OCI-LY3 (cell line): ENCODE measurements around the gene FSTL3.
A peak's percentile ranks its signal among the peaks of the same experiment; 100 is the strongest.

Experiments used
- H2AFZ ChIP-seq: fragments of 200-600, 300-600 bp; shearing (Covaris generic); 2 replicates; pipeline ENCODE4 v1.6.0; 2014; ENCODE audit warnings: antibody characterized with exemption, low read depth, low read length
- H3K27ac ChIP-seq: fragments of 200-600, 300-600 bp; sonication (generic); 2 replicates; pipeline ENCODE4 v1.5.1; 2014; ENCODE audit warnings: mild to moderate bottlenecking, low read length, moderate library complexity, mixed read lengths
- H3K27me3 ChIP-seq: fragments of 200-600, 300-600 bp; sonication (generic); 2 replicates; pipeline ENCODE4 v1.6.1; 2014; ENCODE audit warnings: low read depth, low read length, mixed read lengths
- H3K36me3 ChIP-seq: fragments of 200-600, 300-600 bp; sonication (generic); replicated peaks from 2 replicates; pipeline ENCODE3; 2014; ENCODE audit warnings: low read depth, low read length, mixed read lengths
- H3K4me1 ChIP-seq: fragments of 300-600, 200-600 bp; sonication (generic); 2 replicates; pipeline ENCODE4 v1.6.1; 2014; ENCODE audit warnings: low read length, mixed read lengths
- H3K4me2 ChIP-seq: fragments of 200-600, 300-600 bp; sonication (generic); 2 replicates; pipeline ENCODE4 v1.6.1; 2014; ENCODE audit warnings: low read length, mixed read lengths
- H3K4me3 ChIP-seq: fragments of 300-600, 200-600 bp; sonication (generic); 2 replicates; pipeline ENCODE4 v1.5.1; 2014; ENCODE audit warnings: antibody characterized with exemption, mild to moderate bottlenecking, low read length, moderate library complexity
- H3K79me2 ChIP-seq: fragments of 300-600, 200-600 bp; shearing (Covaris generic); 2 replicates; pipeline ENCODE4 v1.6.1; 2014; ENCODE audit warnings: mild to moderate bottlenecking, low read length, mixed read lengths
- H3K9ac ChIP-seq: fragments of 300-600, 200-600 bp; shearing (Covaris generic); 2 replicates; pipeline ENCODE4 v1.6.0; 2014; ENCODE audit warnings: mild to moderate bottlenecking, low read length, moderate library complexity
- H3K9me3 ChIP-seq: fragments of 200-600, 300-600 bp; shearing (Covaris generic); 2 replicates; pipeline ENCODE4 v1.6.1; 2014; ENCODE audit warnings: low read length, mixed read lengths; ENCODE audit not compliant: insufficient read depth
- H4K20me1 ChIP-seq: fragments of 200-600, 300-600 bp; sonication (generic); 2 replicates; pipeline ENCODE4 v1.6.1; 2016; ENCODE audit warnings: low read length, mixed read lengths; ENCODE audit not compliant: insufficient read depth
- CTCF ChIP-seq: fragments of 200-600, 300-600 bp; sonication (generic); IDR thresholded peaks from 2 replicates; pipeline ENCODE4 v1.5.1; 2014; ENCODE audit warnings: antibody characterized with exemption, low read length, low read depth
- EZH2phosphoT487 ChIP-seq: fragments of 200-600 bp; shearing (Covaris generic); IDR thresholded peaks from 2 replicates; pipeline ENCODE4 v1.6.1; 2018; ENCODE audit warnings: antibody characterized with exemption, mixed run types, low read depth

Gene FSTL3

GRCh38 chr19:729965-730668, 53.9 kb downstream of the FSTL3 start:
- H3K4me2 ChIP-seq: peak overlapping the region; percentile 50
- peak overlapping the region; percentile 12; the same call in 1 of the 2 replicates for H3K9ac ChIP-seq
- H3K79me2 ChIP-seq: no peaks in the 10 kb centered on the region
- 0 out of 2 replicates have a peak overlapping the region, but pooled peaks have one; percentile 17 for H3K4me3 ChIP-seq
- no peaks in the 10 kb centered on the region for H3K9me3 ChIP-seq
- H3K27me3 ChIP-seq: no peaks in the 10 kb centered on the region
- H2AFZ ChIP-seq: no peak overlapping the region
- no peaks in the 10 kb centered on the region for H3K36me3 ChIP-seq
- peaks cover 30% of the 10 kb centered on the region for H3K4me1 ChIP-seq
- TF ChIP-seq CTCF (no peak), EZH2phosphoT487 (no peak)
- peak overlapping the region; percentile 63 for H3K27ac ChIP-seq
- H4K20me1 ChIP-seq: no peaks in the 10 kb centered on the region

GRCh38 chr19:731000-731399, 54.8 kb downstream of the FSTL3 start:
- no peak overlapping the region for H3K4me3 ChIP-seq
- no peak overlapping the region for H2AFZ ChIP-seq
- no peak overlapping the region for H3K4me2 ChIP-seq
- TF ChIP-seq EZH2phosphoT487 (no peak), CTCF (no peak)
- no peaks in the 10 kb centered on the region for H3K27me3 ChIP-seq
- peaks cover 30% of the 10 kb centered on the region for H3K4me1 ChIP-seq
- H3K27ac ChIP-seq: no peak overlapping the region
- no peaks in the 10 kb centered on the region for H3K79me2 ChIP-seq
- H3K9me3 ChIP-seq: no peaks in the 10 kb centered on the region
- H3K9ac ChIP-seq: no peak overlapping the region
- no peaks in the 10 kb centered on the region for H4K20me1 ChIP-seq
- H3K36me3 ChIP-seq: no peaks in the 10 kb centered on the region

GRCh38 chr19:732148-733069, 56.2 kb downstream of the FSTL3 start:
- no peak overlapping the region for H3K4me2 ChIP-seq
- H2AFZ ChIP-seq: no peak overlapping the region
- H4K20me1 ChIP-seq: no peaks in the 10 kb centered on the region
- no peaks in the 10 kb centered on the region for H3K36me3 ChIP-seq
- no peak overlapping the region for H3K27ac ChIP-seq
- H3K9me3 ChIP-seq: no peaks in the 10 kb centered on the region
- TF ChIP-seq CTCF (no peak), EZH2phosphoT487 (no peak)
- H3K4me3 ChIP-seq: no peak overlapping the region
- H3K9ac ChIP-seq: no peak overlapping the region
- H3K79me2 ChIP-seq: no peaks in the 10 kb centered on the region
- H3K27me3 ChIP-seq: no peaks in the 10 kb centered on the region
- peaks cover 30% of the 10 kb centered on the region for H3K4me1 ChIP-seq
